CD4-positive, alpha-beta memory T cell (primary cell): Measurements from ENCODE around the gene PRMT1. TPM values are rescaled to one million over a fixed set of nuclear protein-coding genes. Genes with fewer than 3 reads are reported as not detected.
"Not testable (repeated sequence)": the region's sequence is repeated elsewhere in the genome, so short reads cannot be mapped to it uniquely, and the experiment has no call there.

ENCODE experiments used
- CTCF ChIA-PET: fragments of 350-600 bp; sonication (Branson Sonifier 250); formaldehyde crosslinking; loops from one replicate; lab custom pipeline; 2021; ENCODE audit warnings: inconsistent platforms; ENCODE audit not compliant: partially characterized antibody; lab: Charles Lee
- POLR2A ChIA-PET: fragments of 350-600 bp; sonication (Branson Sonifier 250); formaldehyde crosslinking; loops from one replicate; lab custom pipeline; 2021; ENCODE audit not compliant: partially characterized antibody; lab: Charles Lee
- DNase-seq, 5 donors: peaks; one replicate each; pipeline versions ENCODE4 v3.0.0 to v3.0.0-alpha.2; 2020 to 2022; ENCODE audit warnings: mixed read lengths in 1 of 5
- H3K27ac ChIP-seq: one replicate; pipeline ENCODE4 v1.7.0; 2013; ENCODE audit warnings: low read depth, low read length
- H3K27me3 ChIP-seq: 2 replicates; pipeline ENCODE4 v1.7.0; 2013; ENCODE audit warnings: mild to moderate bottlenecking, low read length, moderate library complexity; ENCODE audit not compliant: insufficient read depth
- H3K36me3 ChIP-seq: 2 replicates; pipeline ENCODE4 v1.7.0; 2013; ENCODE audit warnings: mild to moderate bottlenecking, low read length, moderate library complexity; ENCODE audit not compliant: insufficient read depth
- H3K4me1 ChIP-seq: 2 replicates; pipeline ENCODE4 v1.7.0; 2013; ENCODE audit warnings: mild to moderate bottlenecking, low read length, moderate library complexity; ENCODE audit not compliant: insufficient read depth
- H3K4me3 ChIP-seq, 2 donors: one replicate each; pipeline ENCODE4 v1.7.0; 2013; ENCODE audit warnings: low read length in 2 of 2, mild to moderate bottlenecking in 1 of 2
- H3K9me3 ChIP-seq, 2 donors: one replicate each; pipeline ENCODE4 v1.7.0; 2013; ENCODE audit warnings: low read length in 2 of 2, control low read depth in 1 of 2; ENCODE audit not compliant: control insufficient read depth in 1 of 2
- H3K27ac Mint-ChIP-seq, 7 donors: one replicate each; pipeline ENCODE4 v1.8.0; 2020 to 2021; ENCODE audit warnings: mixed read lengths in 7 of 7, mild to moderate bottlenecking in 6 of 7, inconsistent platforms in 3 of 7, moderate library complexity in 3 of 7
- H3K27me3 Mint-ChIP-seq, 2 donors: one replicate each; pipeline ENCODE4 v1.8.0; 2020 to 2021; ENCODE audit warnings: mixed read lengths in 2 of 2
- H3K36me3 Mint-ChIP-seq, 2 donors: one replicate each; pipeline ENCODE4 v1.8.0; 2020 to 2021; ENCODE audit warnings: mixed read lengths in 2 of 2, inconsistent platforms in 1 of 2, mild to moderate bottlenecking in 1 of 2
- H3K4me1 Mint-ChIP-seq, 4 donors: one replicate each; pipeline ENCODE4 v1.8.0; 2020 to 2021; ENCODE audit warnings: mixed read lengths in 4 of 4, mild to moderate bottlenecking in 1 of 4
- H3K4me3 Mint-ChIP-seq, 8 donors: one replicate each; pipeline ENCODE4 v1.8.0; 2020 to 2021; ENCODE audit warnings: mixed read lengths in 8 of 8, mild to moderate bottlenecking in 7 of 8, moderate library complexity in 6 of 8, inconsistent platforms in 3 of 8
- H3K9me3 Mint-ChIP-seq, 8 donors: one replicate each; pipeline ENCODE4 v1.8.0; 2020 to 2021; ENCODE audit warnings: mixed read lengths in 8 of 8, mild to moderate bottlenecking in 5 of 8, inconsistent platforms in 3 of 8, moderate library complexity in 1 of 8
- intact Hi-C: fragments of 100-400 bp; cut with micrococcal nuclease; formaldehyde crosslinking; loops from one replicate; pipeline ENCODE4 v1.15.1; 2023
- microRNA-seq: library from miRNA; unstranded; fragments of <30 nt; microRNA quantifications from one replicate; pipeline ENCODE4 v1.2.0, GENCODE V29; 2021; ENCODE audit warnings: borderline replicate concordance, borderline number of aligned reads, borderline microRNAs expressed, mixed read lengths
- polyA plus RNA-seq, 2 donors: library from polyadenylated mRNA; unstranded; fragments of 300-500 nt; fragmentation: Illumina TruSeq; gene quantifications; one replicate each; pipeline ENCODE4 v1.2.3, GENCODE V29; 2021
- total RNA-seq, 2 experiments: library from RNA; stranded (reverse); gene quantifications; one replicate each; pipeline ENCODE4 v1.2.3, GENCODE V29; 2021

PRMT1 gene
- total and polyA plus RNA-seq, 4 experiments from 2014 or later, result 76.6 to 213 (median 116) TPM

- H3K27me3 ChIP-seq, result no peaks in the 10 kb centered on the region
- Mint-ChIP-seq H3K27me3 (no peaks in the 10 kb centered on the region), H3K9me3 (peaks cover 0 to 6% (median 0%) of the 10 kb centered on the region in 8 donors), H3K4me3 (peak overlapping the region in 6 of 8 donors; percentile 15 to 96 (median 49)), H3K27ac (peak overlapping the region in 5 of 7 donors; percentile 25 to 98 (median 79)), H3K36me3 (peaks cover 3 to 11% of the 10 kb centered on the region in 2 donors), H3K4me1 (peaks cover 7 to 12% (median 10%) of the 10 kb centered on the region in 4 donors)
- H3K4me1 ChIP-seq, result peaks cover 12% of the 10 kb centered on the region
- no peaks in the 10 kb centered on the region for H3K9me3 ChIP-seq
- CTCF ChIA-PET, result interaction anchor here (1.1 to 1.7 kb wide), 8 partner anchors 10 to 172 kb away, joined by 3 to 10 read pairs (median 5); no protein-coding TSS in a partner anchor
- POLR2A ChIA-PET, result interaction anchor here (0.7 to 2.5 kb wide), 10 partner anchors 41 to 605 kb away, joined by 3 to 15 read pairs (median 5); partner anchors contain the start of genes AP2A1, BCL2L12, FUZ and IRF3
- DNase-seq, result no peak
- H3K27ac ChIP-seq, result no peak overlapping the region
- intact Hi-C loops, result loop anchor here (5.0 kb wide), 1 partner anchor 159 kb away; the partner anchor contains the start of genes AKT1S1 and TBC1D17
- no peaks in the 10 kb centered on the region for H3K36me3 ChIP-seq
- no peak overlapping the region for H3K4me3 ChIP-seq
Observed at GRCh38 chr19:49718511-49718910, 41.4 kb downstream of the PRMT1 start.

GRCh38 chr19:49718991-49719390, 41.9 kb downstream of the PRMT1 start:
- H3K27me3 ChIP-seq, result no peaks in the 10 kb centered on the region
- Mint-ChIP-seq H3K36me3 (peaks cover 5 to 11% of the 10 kb centered on the region in 2 donors), H3K4me3 (peak overlapping the region in 7 of 8 donors; percentile 15 to 67 (median 55)), H3K27ac (peak overlapping the region in 5 of 7 donors; percentile 47 to 98 (median 79)), H3K27me3 (no peaks in the 10 kb centered on the region), H3K9me3 (peaks cover 0 to 6% (median 0%) of the 10 kb centered on the region in 8 donors), H3K4me1 (peaks cover 7 to 12% (median 10%) of the 10 kb centered on the region in 4 donors)
- H3K4me1 ChIP-seq, result peaks cover 12% of the 10 kb centered on the region
- H3K36me3 ChIP-seq, result no peaks in the 10 kb centered on the region
- no peak for DNase-seq
- no peak overlapping the region for H3K4me3 ChIP-seq
- CTCF ChIA-PET, result no interaction called here
- POLR2A ChIA-PET, result interaction anchor here (1.1 kb wide), 1 partner anchor 133 kb away, joined by 3 read pairs; no protein-coding TSS in a partner anchor
- intact Hi-C loops, result loop anchor here (5.0 kb wide), 1 partner anchor 158 kb away; the partner anchor contains the start of genes AKT1S1 and TBC1D17
- H3K9me3 ChIP-seq, result no peaks in the 10 kb centered on the region
- H3K27ac ChIP-seq, result no peak overlapping the region

GRCh38 chr19:49719420-49719819, 42.3 kb downstream of the PRMT1 start:
- H3K4me1 Mint-ChIP-seq, result peaks cover 7 to 12% (median 10%) of the 10 kb centered on the region in 4 donors
- H3K27ac Mint-ChIP-seq, result peak overlapping the region in 2 of 7 donors; percentile 50 to 79
- POLR2A ChIA-PET, H3K27me3 Mint-ChIP-seq, H3K27me3 ChIP-seq, H3K4me3 ChIP-seq, H3K9me3 Mint-ChIP-seq, H3K36me3 ChIP-seq, H3K27ac ChIP-seq, DNase-seq, H3K9me3 ChIP-seq: not testable (repeated sequence)
- H3K36me3 Mint-ChIP-seq, result peaks cover 5 to 14% of the 10 kb centered on the region in 2 donors
- intact Hi-C loops, result loop anchor here (5.0 kb wide), 1 partner anchor 158 kb away; the partner anchor contains the start of genes AKT1S1 and TBC1D17
- peak overlapping the region in 4 of 8 donors; percentile 15 to 67 (median 57) for H3K4me3 Mint-ChIP-seq
- H3K4me1 ChIP-seq, result peaks cover 12% of the 10 kb centered on the region
- CTCF ChIA-PET, result interaction anchor here (0.7 kb wide), 1 partner anchor 405 kb away, joined by 3 read pairs; no protein-coding TSS in a partner anchor

GRCh38 chr19:49727217-49728030, 50.4 kb downstream of the PRMT1 start:
- no peak overlapping the region for H3K27ac ChIP-seq
- peaks cover 10 to 23% of the 10 kb centered on the region in 2 donors for H3K36me3 Mint-ChIP-seq
- no peaks in the 10 kb centered on the region for H3K27me3 Mint-ChIP-seq
- H3K9me3 Mint-ChIP-seq, result peaks cover 0 to 2% (median 0%) of the 10 kb centered on the region in 8 donors
- H3K27ac Mint-ChIP-seq, result peak overlapping the region in 1 of 7 donors; percentile 4
- H3K36me3 ChIP-seq, result no peaks in the 10 kb centered on the region
- no peaks in the 10 kb centered on the region for H3K4me1 ChIP-seq
- peaks cover 0 to 1% (median 0%) of the 10 kb centered on the region in 4 donors for H3K4me1 Mint-ChIP-seq
- intact Hi-C loops, result no loop called here
- no peaks in the 10 kb centered on the region for H3K9me3 ChIP-seq
- ChIA-PET POLR2A (no interaction called here), CTCF (interaction anchor here (1.1 to 1.4 kb wide), 2 partner anchors 10 kb away, joined by 3 to 4 read pairs; no protein-coding TSS in a partner anchor)
- no peaks in the 10 kb centered on the region for H3K27me3 ChIP-seq
- DNase-seq, result no peak
- no peak overlapping the region for H3K4me3 Mint-ChIP-seq
- H3K4me3 ChIP-seq, result no peak overlapping the region

GRCh38 chr19:49730166-49730565, 53.1 kb downstream of the PRMT1 start:
- DNase-seq, result no peak
- H3K9me3 ChIP-seq, result no peaks in the 10 kb centered on the region
- Mint-ChIP-seq H3K36me3 (peaks cover 3 to 15% of the 10 kb centered on the region in 2 donors), H3K9me3 (no peaks in the 10 kb centered on the region), H3K4me1 (no peaks in the 10 kb centered on the region), H3K4me3 (no peak overlapping the region), H3K27ac (no peak overlapping the region), H3K27me3 (peaks cover 0 to 2% of the 10 kb centered on the region in 2 donors)
- ChIA-PET CTCF (interaction anchor here (1.0 kb wide), 1 partner anchor 13 kb away, joined by 3 read pairs; no protein-coding TSS in a partner anchor), POLR2A (interaction anchor here (0.8 kb wide), 1 partner anchor 13 kb away, joined by 3 read pairs; no protein-coding TSS in a partner anchor)
- H3K36me3 ChIP-seq, result no peaks in the 10 kb centered on the region
- no peaks in the 10 kb centered on the region for H3K27me3 ChIP-seq
- no peak overlapping the region for H3K4me3 ChIP-seq
- H3K4me1 ChIP-seq, result no peaks in the 10 kb centered on the region
- intact Hi-C loops, result no loop called here
- no peak overlapping the region for H3K27ac ChIP-seq

Small RNA genes lying within 50 kb of the gene (microRNA-seq; reads per million reads assigned to microRNA genes)
- not detected for gene MIR5088

Other genes with a start within 250 kb of the PRMT1 start
- gene SLC17A7, start 235.7 kb upstream of the PRMT1 start, total RNA-seq, result under 1 TPM; 0.15 to 0.25 TPM
- not detected for gene SLC17A7, start 235.7 kb upstream of the PRMT1 start, polyA plus RNA-seq
- gene PIH1D1, start 225.5 kb upstream of the PRMT1 start, total RNA-seq, result 100 to 1,000 TPM; 178 to 186 TPM
- 100 to 1,000 TPM in 1 of 2 donors, 10 to 100 TPM in 1; 87.2 to 124 TPM for gene PIH1D1, start 225.5 kb upstream of the PRMT1 start, polyA plus RNA-seq
- 10 to 100 TPM; 31.6 to 32.6 TPM for gene ALDH16A1, start 224.0 kb upstream of the PRMT1 start, total RNA-seq
- 10 to 100 TPM; 28.4 to 40.1 TPM for gene ALDH16A1, start 224.0 kb upstream of the PRMT1 start, polyA plus RNA-seq
- 100 to 1,000 TPM; 114 to 115 TPM for gene FLT3LG, start 203.1 kb upstream of the PRMT1 start, total RNA-seq
- gene FLT3LG, start 203.1 kb upstream of the PRMT1 start, polyA plus RNA-seq, result 100 to 1,000 TPM; 145 to 252 TPM
- gene RPL13A, start 189.7 kb upstream of the PRMT1 start, total RNA-seq, result 1,000 to 10,000 TPM; 5,517 to 5,661 TPM
- 1,000 to 10,000 TPM; 1,827 to 3,046 TPM for gene RPL13A, start 189.7 kb upstream of the PRMT1 start, polyA plus RNA-seq
- gene RPS11, start 180.8 kb upstream of the PRMT1 start, total RNA-seq, result 1,000 to 10,000 TPM; 3,135 to 3,272 TPM
- gene RPS11, start 180.8 kb upstream of the PRMT1 start, polyA plus RNA-seq, result 1,000 to 10,000 TPM; 1,691 to 2,012 TPM
- gene FCGRT, start 164.6 kb upstream of the PRMT1 start, total RNA-seq, result 10 to 100 TPM; 21.9 to 25.8 TPM
- 10 to 100 TPM; 40.2 to 42.5 TPM for gene FCGRT, start 164.6 kb upstream of the PRMT1 start, polyA plus RNA-seq
- 1 to 10 TPM; 2.4 to 2.5 TPM for gene RCN3, start 149.3 kb upstream of the PRMT1 start, total RNA-seq
- gene RCN3, start 149.3 kb upstream of the PRMT1 start, polyA plus RNA-seq, result 1 to 10 TPM; 1.2 to 1.5 TPM
- gene NOSIP, start 96.7 kb upstream of the PRMT1 start, total RNA-seq, result 100 to 1,000 TPM; 177 to 191 TPM
- gene NOSIP, start 96.7 kb upstream of the PRMT1 start, polyA plus RNA-seq, result 100 to 1,000 TPM; 650 to 674 TPM
- 1 to 10 TPM; 1.0 to 1.7 TPM for gene PRRG2, start 96.0 kb upstream of the PRMT1 start, total RNA-seq
- under 1 TPM in 1 of 2 donors, not detected in 1; 0.34 TPM for gene PRRG2, start 96.0 kb upstream of the PRMT1 start, polyA plus RNA-seq
- 10 to 100 TPM; 64.6 to 65.1 TPM for gene PRR12, start 86.1 kb upstream of the PRMT1 start, total RNA-seq
- gene PRR12, start 86.1 kb upstream of the PRMT1 start, polyA plus RNA-seq, result 1 to 10 TPM in 1 of 2 donors, not detected in 1; 1.2 TPM
- 10 to 100 TPM; 12.0 to 13.4 TPM for gene RRAS, start 37.1 kb upstream of the PRMT1 start, total RNA-seq
- gene RRAS, start 37.1 kb upstream of the PRMT1 start, polyA plus RNA-seq, result 10 to 100 TPM; 28.0 to 32.1 TPM
- 10 to 100 TPM; 60.5 to 62.7 TPM for gene SCAF1, start 35.1 kb upstream of the PRMT1 start, total RNA-seq
- gene SCAF1, start 35.1 kb upstream of the PRMT1 start, polyA plus RNA-seq, result 1 to 10 TPM in 1 of 2 donors, not detected in 1; 4.0 TPM
- 100 to 1,000 TPM; 366 to 386 TPM for gene IRF3, start 11.4 kb upstream of the PRMT1 start, total RNA-seq
- 10 to 100 TPM; 64.1 to 72.8 TPM for gene IRF3, start 11.4 kb upstream of the PRMT1 start, polyA plus RNA-seq
- 10 to 100 TPM; 21.9 to 22.1 TPM for gene BCL2L12, start 11.3 kb upstream of the PRMT1 start, total RNA-seq
- 10 to 100 TPM; 16.3 to 17.2 TPM for gene BCL2L12, start 11.3 kb upstream of the PRMT1 start, polyA plus RNA-seq
- 1 to 10 TPM; 4.0 to 4.4 TPM for gene ADM5, start 12.3 kb downstream of the PRMT1 start, total RNA-seq
- under 1 TPM in 1 of 2 donors, not detected in 1; 0.24 TPM for gene ADM5, start 12.3 kb downstream of the PRMT1 start, polyA plus RNA-seq
- gene CPT1C, start 13.8 kb downstream of the PRMT1 start, total RNA-seq, result 1 to 10 TPM in 1 of 2 experiments, under 1 TPM in 1; 0.64 to 1.5 TPM
- gene CPT1C, start 13.8 kb downstream of the PRMT1 start, polyA plus RNA-seq, result under 1 TPM; 0.24 to 0.57 TPM
- gene TSKS, start 86.0 kb downstream of the PRMT1 start, total RNA-seq, result 1 to 10 TPM in 1 of 2 experiments, under 1 TPM in 1; 0.90 to 1.1 TPM
- under 1 TPM; 0.16 to 0.56 TPM for gene TSKS, start 86.0 kb downstream of the PRMT1 start, polyA plus RNA-seq
- 10 to 100 TPM; 55.5 to 56.2 TPM for gene AP2A1, start 89.7 kb downstream of the PRMT1 start, total RNA-seq
- gene AP2A1, start 89.7 kb downstream of the PRMT1 start, polyA plus RNA-seq, result 1 to 10 TPM; 2.6 to 9.5 TPM
- 10 to 100 TPM; 22.4 to 24.1 TPM for gene FUZ, start 136.0 kb downstream of the PRMT1 start, total RNA-seq
- gene FUZ, start 136.0 kb downstream of the PRMT1 start, polyA plus RNA-seq, result 1 to 10 TPM; 4.9 to 7.4 TPM
- gene MED25, start 141.0 kb downstream of the PRMT1 start, total RNA-seq, result 10 to 100 TPM; 41.8 to 48.8 TPM
- 10 to 100 TPM; 10.7 to 22.9 TPM for gene MED25, start 141.0 kb downstream of the PRMT1 start, polyA plus RNA-seq
- 100 to 1,000 TPM; 150 to 156 TPM for gene PTOV1, start 173.9 kb downstream of the PRMT1 start, total RNA-seq
- 10 to 100 TPM; 40.7 to 57.9 TPM for gene PTOV1, start 173.9 kb downstream of the PRMT1 start, polyA plus RNA-seq
- 100 to 1,000 TPM; 171 to 192 TPM for gene PNKP, start 190.3 kb downstream of the PRMT1 start, total RNA-seq
- gene PNKP, start 190.3 kb downstream of the PRMT1 start, polyA plus RNA-seq, result 10 to 100 TPM; 28.9 to 33.9 TPM
- gene AKT1S1, start 200.1 kb downstream of the PRMT1 start, total RNA-seq, result 10 to 100 TPM; 19.7 to 20.2 TPM
- 1 to 10 TPM; 2.5 to 4.8 TPM for gene AKT1S1, start 200.1 kb downstream of the PRMT1 start, polyA plus RNA-seq
- 100 to 1,000 TPM; 101 TPM for gene TBC1D17, start 200.4 kb downstream of the PRMT1 start, total RNA-seq
- gene TBC1D17, start 200.4 kb downstream of the PRMT1 start, polyA plus RNA-seq, result 10 to 100 TPM in 1 of 2 donors, 1 to 10 TPM in 1; 6.0 to 14.9 TPM
- gene IL4I1, start 219.6 kb downstream of the PRMT1 start, total RNA-seq, result 1 to 10 TPM; 2.6 to 3.4 TPM
- 10 to 100 TPM in 1 of 2 donors, 1 to 10 TPM in 1; 9.4 to 10.4 TPM for gene IL4I1, start 219.6 kb downstream of the PRMT1 start, polyA plus RNA-seq